Osteoblast (primary cell): ENCODE results near the gene MSANTD2. TPM values are rescaled to one million over a fixed set of nuclear protein-coding genes. Genes with fewer than 3 reads are reported as not detected.

Experiments
- DNase-seq: peaks from one replicate; pipeline ENCODE4 v3.0.0; 2011; ENCODE audit warnings: low spot score, mixed read lengths; ENCODE audit not compliant: insufficient read length; ENCODE audit errors: missing footprints
- H2AFZ ChIP-seq: 2 replicates; pipeline ENCODE4 v1.6.0; 2011; ENCODE audit warnings: mild to moderate bottlenecking, low read length
- H3K27ac ChIP-seq: 2 replicates; pipeline ENCODE4 v1.5.1; 2011; ENCODE audit warnings: mild to moderate bottlenecking, low read depth, low read length, moderate library complexity
- H3K27me3 ChIP-seq: 2 replicates; pipeline ENCODE4 v1.6.0; 2012; ENCODE audit warnings: mild to moderate bottlenecking, control low read depth, inconsistent platforms, low read length, moderate library complexity; ENCODE audit not compliant: insufficient read depth
- H3K36me3 ChIP-seq: 2 replicates; pipeline ENCODE4 v1.5.1; 2011; ENCODE audit warnings: mild to moderate bottlenecking, low read length, control low read depth, moderate library complexity; ENCODE audit not compliant: insufficient read depth
- H3K4me1 ChIP-seq: 2 replicates; pipeline ENCODE4 v1.5.1; 2011; ENCODE audit warnings: mild to moderate bottlenecking, low read length, control low read depth, moderate library complexity; ENCODE audit not compliant: insufficient read depth
- H3K4me2 ChIP-seq: 2 replicates; pipeline ENCODE4 v1.6.0; 2011; ENCODE audit warnings: mild to moderate bottlenecking, low read length; ENCODE audit not compliant: insufficient read depth
- H3K4me3 ChIP-seq: fragments of 200-600 bp; sonication (generic); 3 replicates; pipeline ENCODE4 v1.5.1; 2012; ENCODE audit warnings: mild to moderate bottlenecking, low read length, inconsistent platforms; ENCODE audit not compliant: insufficient read depth
- H3K79me2 ChIP-seq: 2 replicates; pipeline ENCODE4 v1.6.0; 2012; ENCODE audit warnings: mild to moderate bottlenecking, low read length, control low read depth, inconsistent platforms; ENCODE audit not compliant: insufficient read depth
- H3K9me3 ChIP-seq: 2 replicates; pipeline ENCODE4 v1.5.1; 2011; ENCODE audit warnings: low read depth, low read length, control low read depth
- H4K20me1 ChIP-seq: 2 replicates; pipeline ENCODE4 v1.6.0; 2012; ENCODE audit warnings: mild to moderate bottlenecking, low read length, control low read depth; ENCODE audit not compliant: insufficient read depth
- CTCF ChIP-seq: IDR thresholded peaks from 2 replicates; pipeline ENCODE4 v1.5.1; 2011; ENCODE audit warnings: mild to moderate bottlenecking, low read depth, low read length, moderate library complexity; ENCODE audit errors: extremely low read depth
- total RNA-seq: library from RNA; depleted of rRNA; stranded (reverse); fragments of >200 nt; gene quantifications from 2 replicates; pipeline ENCODE4 v1.2.3, GENCODE V29; 2012

Gene MSANTD2
- total RNA-seq, 1 donor: 10.9 TPM

- Histone ChIP-seq H3K36me3 (no peaks in the 10 kb centered on the region), H3K4me1 (peaks cover 4% of the 10 kb centered on the region), H3K9me3 (no peaks in the 10 kb centered on the region), H2AFZ (peak overlapping the region; percentile 83), H3K4me3 (peak overlapping the region; percentile 46), H4K20me1 (no peaks in the 10 kb centered on the region), H3K27ac (no peak overlapping the region), H3K79me2 (no peaks in the 10 kb centered on the region), H3K4me2 (peak overlapping the region; percentile 46), H3K27me3 (peaks cover 46% of the 10 kb centered on the region)
- DNase-seq: no peak
- TF ChIP-seq CTCF: no peak
These were observed 35.7 kb upstream of the MSANTD2 start for GRCh38 chr11:124835918-124836317.

- H3K4me1 ChIP-seq: peaks cover 4% of the 10 kb centered on the region
- no peak overlapping the region for H3K4me3 ChIP-seq
- DNase-seq: no peak
- no peaks in the 10 kb centered on the region for H3K9me3 ChIP-seq
- H4K20me1 ChIP-seq: no peaks in the 10 kb centered on the region
- no peaks in the 10 kb centered on the region for H3K36me3 ChIP-seq
- H3K79me2 ChIP-seq: no peaks in the 10 kb centered on the region
- H3K27me3 ChIP-seq: peaks cover 33% of the 10 kb centered on the region
- H3K27ac ChIP-seq: no peak overlapping the region
- H3K4me2 ChIP-seq: no peak overlapping the region
- TF ChIP-seq CTCF: no peak
- H2AFZ ChIP-seq: no peak overlapping the region
These were observed 34.4 kb upstream of the MSANTD2 start for GRCh38 chr11:124834526-124835180.

GRCh38 chr11:124832571-124832970 is 32.4 kb upstream of the MSANTD2 start:
- H3K4me1 ChIP-seq: peaks cover 4% of the 10 kb centered on the region
- no peaks in the 10 kb centered on the region for H3K9me3 ChIP-seq
- DNase-seq: no peak

More at GRCh38 chr11:124832571-124832970, 32.4 kb upstream of the MSANTD2 start:
- Histone ChIP-seq H2AFZ (no peak overlapping the region), H3K4me3 (no peak overlapping the region), H3K79me2 (no peaks in the 10 kb centered on the region), H4K20me1 (no peaks in the 10 kb centered on the region), H3K27me3 (peaks cover 12% of the 10 kb centered on the region), H3K4me2 (no peak overlapping the region), H3K27ac (no peak overlapping the region), H3K36me3 (no peaks in the 10 kb centered on the region)
- TF ChIP-seq CTCF: no peak
